Esophagus squamous epithelium (tissue), 4 donors: ENCODE measurements around the gene AIG1.

Source experiments
- CTCF ChIP-seq, 6 experiments: fragments of 450-650 bp in 4 of 6; fragments of 200-600 bp in 2 of 6; sonication (generic) in 2 of 6; IDR thresholded peaks; one replicate each; pipeline ENCODE4 v1.5.1; 2016 to 2019; ENCODE audit warnings: antibody characterized with exemption in 6 of 6, mild to moderate bottlenecking in 4 of 6, moderate library complexity in 4 of 6
- POLR2A ChIP-seq, 4 donors: fragments of 450-650 bp; IDR thresholded peaks; one replicate each; pipeline ENCODE4 v1.6.1; 2017; ENCODE audit warnings: antibody characterized with exemption in 4 of 4, mild to moderate bottlenecking in 4 of 4, moderate library complexity in 3 of 4

- no peak for TF ChIP-seq CTCF (IDR thresholded peaks at IDR 0.05)
- TF ChIP-seq POLR2A (IDR thresholded peaks at IDR 0.05), result no peak
Observed at GRCh38 chr6:143015300-143015706, 45.4 kb upstream of the AIG1 start.
